HG02981 (cell line): ENCODE data around the gene ARIH1.
"Not testable (repeated sequence)": the region's sequence is repeated elsewhere in the genome, so short reads cannot be mapped to it uniquely, and the experiment has no call there.

Experiments used
- ATAC-seq: cut with Tn5 transposase; IDR thresholded peaks from one replicate; pipeline ENCODE4 v1.9.1; 2021; ENCODE audit warnings: mild to moderate bottlenecking, moderate library complexity; ENCODE audit not compliant: unreplicated experiment

Gene ARIH1

GRCh38 chr15:72593838-72594237 lies 119.7 kb downstream of the ARIH1 start:
- ATAC-seq: no peak

- ATAC-seq: no peak
Observed at GRCh38 chr15:72599855-72600464, 125.8 kb downstream of the ARIH1 start.

- ATAC-seq: no peak
Observed at GRCh38 chr15:72604794-72605193, 130.7 kb downstream of the ARIH1 start.

- not testable (repeated sequence) for ATAC-seq
Observed at GRCh38 chr15:72608084-72608483, 134.0 kb downstream of the ARIH1 start.

GRCh38 chr15:72609862-72610261 lies 135.7 kb downstream of the ARIH1 start:
- no peak for ATAC-seq

GRCh38 chr15:72612324-72612723 lies 138.2 kb downstream of the ARIH1 start:
- not testable (repeated sequence) for ATAC-seq

GRCh38 chr15:72614810-72615532 lies 140.8 kb downstream of the ARIH1 start:
- ATAC-seq: no peak

- ATAC-seq: not testable (repeated sequence)
Observed at GRCh38 chr15:72615533-72616233, 141.6 kb downstream of the ARIH1 start.

GRCh38 chr15:72616491-72617210 lies 142.5 kb downstream of the ARIH1 start:
- ATAC-seq: no peak

GRCh38 chr15:72623854-72624253 lies 149.7 kb downstream of the ARIH1 start:
- ATAC-seq: not testable (repeated sequence)

- not testable (repeated sequence) for ATAC-seq
Observed at GRCh38 chr15:72626153-72626552, 152.0 kb downstream of the ARIH1 start.

- ATAC-seq: not testable (repeated sequence)
Observed at GRCh38 chr15:72628249-72629067, 154.3 kb downstream of the ARIH1 start.

- ATAC-seq: not testable (repeated sequence)
Observed at GRCh38 chr15:72629068-72629570, 155.0 kb downstream of the ARIH1 start.

- ATAC-seq: not testable (repeated sequence)
Observed at GRCh38 chr15:72636519-72637282, 162.6 kb downstream of the ARIH1 start.

- ATAC-seq: not testable (repeated sequence)
Observed at GRCh38 chr15:72639759-72640483, 165.8 kb downstream of the ARIH1 start.

GRCh38 chr15:72642271-72642670 lies 168.1 kb downstream of the ARIH1 start:
- ATAC-seq: not testable (repeated sequence)

- not testable (repeated sequence) for ATAC-seq
Observed at GRCh38 chr15:72648631-72649253, 174.6 kb downstream of the ARIH1 start.
